HEK293 (cell line): ENCODE results near the gene TNNI3.

Experiments
- MYNN ChIP-seq: fragments of 450-650 bp; formaldehyde crosslinking; IDR thresholded peaks from 2 replicates; pipeline ENCODE4 v1.5.1; 2016; ENCODE audit warnings: missing biosample characterization, missing genetic modification characterization, borderline replicate concordance
- ZNF133 ChIP-seq: fragments of 450-650 bp; formaldehyde crosslinking; IDR thresholded peaks from 2 replicates; pipeline ENCODE4 v1.5.1; 2016; ENCODE audit warnings: missing biosample characterization, missing genetic modification characterization
- ZXDB ChIP-seq: fragments of 450-650 bp; formaldehyde crosslinking; IDR thresholded peaks from 2 replicates; pipeline ENCODE4 v1.5.1; 2016; ENCODE audit warnings: missing biosample characterization, missing genetic modification characterization

DNA sequence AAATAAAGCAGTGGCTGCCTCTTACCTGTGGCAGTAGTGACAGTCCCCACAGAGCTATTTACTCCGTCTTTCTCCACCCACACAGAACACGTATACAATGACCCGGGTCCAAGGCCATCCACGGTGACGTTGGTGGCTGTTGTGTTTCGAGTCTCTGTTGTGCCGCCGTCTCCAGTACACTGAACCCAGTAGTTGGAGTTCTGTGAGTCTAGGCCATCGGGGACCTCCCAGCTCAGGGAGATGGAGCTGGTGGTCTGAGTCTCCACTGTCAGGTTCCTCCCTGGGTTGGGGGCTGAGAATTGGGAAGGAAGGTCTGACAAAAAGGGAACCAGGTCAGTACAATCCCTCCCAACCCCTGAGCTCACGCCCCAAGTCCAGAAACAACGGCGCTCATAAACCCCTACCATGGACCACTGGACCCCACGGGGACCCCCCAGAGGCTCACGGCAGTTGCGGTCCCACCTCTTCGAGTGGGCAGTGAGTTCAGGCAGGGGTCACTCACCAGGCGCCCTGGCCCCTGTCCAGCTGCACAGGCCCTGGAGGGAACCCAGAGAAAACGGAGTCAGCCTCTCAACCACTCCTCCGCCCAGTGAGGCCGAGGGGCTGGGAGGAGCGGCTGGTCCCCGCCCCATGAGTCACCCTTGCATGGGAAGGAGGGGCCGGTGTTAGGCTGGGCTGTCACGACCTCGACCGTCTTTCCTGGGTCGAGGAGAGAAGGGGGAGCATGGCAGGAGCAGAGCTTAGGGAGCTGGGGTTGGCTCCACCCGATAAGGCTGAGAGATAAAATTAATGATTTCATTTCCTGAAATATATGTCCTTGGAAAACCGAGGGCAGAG, 49.4 kb upstream of the TNNI3 start:
- TF ChIP-seq MYNN (no peak), ZXDB (tag by site-specific recombination) (peak; percentile 54; the same call in 1 of the 2 replicates), ZNF133 (tag by site-specific recombination) (no peak)
